H1 (cell line): ENCODE results near the gene DEDD2. TPM values are rescaled to one million over a fixed set of nuclear protein-coding genes. Genes with fewer than 3 reads are reported as not detected.

Experiments
- CTCF ChIA-PET: fragments of 300-600 bp; sonication (Branson Sonifier 250); formaldehyde crosslinking; loops from one replicate; lab custom pipeline; 2021; ENCODE audit not compliant: partially characterized antibody; lab: Charles Lee
- POLR2A ChIA-PET: fragments of 300-600 bp; sonication (Branson Sonifier 250); formaldehyde crosslinking; loops from one replicate; lab custom pipeline; 2021; ENCODE audit warnings: inconsistent platforms; ENCODE audit not compliant: partially characterized antibody; lab: Charles Lee
- DNase-seq, 2 experiments: peaks; one replicate each; pipeline versions ENCODE4 v3.0.0 to v3.0.0-alpha.2; 2010 to 2022; ENCODE audit warnings: low spot score in 2 of 2, low read depth in 1 of 2, mixed read lengths in 1 of 2
- FAIRE-seq: peaks from 2 replicates; lab custom pipeline; 2011; peaks lifted over from hg19 to GRCh38; lab: Jason Lieb, UNC
- H2AFZ ChIP-seq: 2 replicates; pipeline ENCODE4 v1.8.1; 2012; ENCODE audit warnings: low read length, inconsistent platforms
- H2AK5ac ChIP-seq: 2 replicates; pipeline ENCODE4 v1.6.1; 2013; ENCODE audit warnings: low read depth, low read length
- H2BK120ac ChIP-seq: replicated peaks from 2 replicates; pipeline ENCODE3; 2013; ENCODE audit warnings: low read depth, low read length, inconsistent platforms
- H2BK12ac ChIP-seq: 2 replicates; pipeline ENCODE4 v1.6.1; 2013; ENCODE audit warnings: low read depth, low read length
- H2BK15ac ChIP-seq: 2 replicates; pipeline ENCODE4 v1.6.1; 2013; ENCODE audit warnings: low read length
- H2BK20ac ChIP-seq: 2 replicates; pipeline ENCODE4 v1.6.1; 2013; ENCODE audit warnings: low read length
- H2BK5ac ChIP-seq: 2 replicates; pipeline ENCODE4 v1.6.1; 2013; ENCODE audit warnings: low read depth, low read length
- H3K14ac ChIP-seq: 2 replicates; pipeline ENCODE4 v1.6.1; 2013; ENCODE audit warnings: inconsistent platforms; ENCODE audit not compliant: insufficient read length
- H3K18ac ChIP-seq: 2 replicates; pipeline ENCODE4 v1.6.1; 2013; ENCODE audit warnings: low read length; ENCODE audit errors: extremely low read depth
- H3K23ac ChIP-seq: 2 replicates; pipeline ENCODE4 v1.6.1; 2013; ENCODE audit warnings: inconsistent platforms; ENCODE audit not compliant: insufficient read length
- H3K23me2 ChIP-seq: 2 replicates; pipeline ENCODE4 v1.6.1; 2013; ENCODE audit warnings: low read depth, low read length
- H3K27ac ChIP-seq: 2 replicates; pipeline ENCODE4 v1.6.1; 2011; ENCODE audit warnings: low read depth, low read length, inconsistent platforms
- H3K27me3 ChIP-seq, 4 experiments: replicated peaks in 1 of 4; 1 replicate in 1 of 4; 2 replicates in 3 of 4; pipeline versions ENCODE4 v1.6.1 to v1.8.1; 2011 to 2013; ENCODE audit warnings: low read length in 3 of 4, mild to moderate bottlenecking in 3 of 4, inconsistent platforms in 2 of 4, mixed read lengths in 2 of 4, moderate library complexity in 1 of 4; ENCODE audit not compliant: control insufficient read depth in 3 of 4, insufficient read depth in 3 of 4; ENCODE audit errors: extremely low read depth in 1 of 4
- H3K36me3 ChIP-seq, 4 experiments: 2 replicates each; pipeline versions ENCODE4 v1.6.1 to v1.8.1; 2011 to 2013; ENCODE audit warnings: mild to moderate bottlenecking in 4 of 4, low read length in 3 of 4, moderate library complexity in 2 of 4, control low read depth in 1 of 4, inconsistent platforms in 1 of 4; ENCODE audit not compliant: insufficient read depth in 4 of 4, control insufficient read depth in 2 of 4
- H3K4ac ChIP-seq: replicated peaks from 2 replicates; pipeline ENCODE3; 2013; ENCODE audit warnings: low read length, low read depth, mixed read lengths, inconsistent platforms; ENCODE audit not compliant: insufficient read length
- H3K4me1 ChIP-seq, 4 experiments: replicated peaks in 1 of 4; 1 replicate in 1 of 4; 2 replicates in 3 of 4; pipeline versions ENCODE4 v1.6.1 to v1.8.1; 2011 to 2013; ENCODE audit warnings: low read length in 3 of 4, inconsistent platforms in 2 of 4, mixed read lengths in 1 of 4; ENCODE audit not compliant: insufficient read depth in 4 of 4, control insufficient read depth in 3 of 4
- H3K4me2 ChIP-seq, 2 experiments: 2 replicates each; pipeline versions ENCODE4 v1.6.1 to v1.8.1; 2011 to 2013; ENCODE audit warnings: low read depth in 2 of 2, low read length in 2 of 2, control low read depth in 1 of 2, inconsistent platforms in 1 of 2, mild to moderate bottlenecking in 1 of 2; ENCODE audit not compliant: insufficient read depth in 1 of 2
- H3K4me3 ChIP-seq, 4 experiments: fragments of 200-600, 300-600 bp in 1 of 4; sonication (generic), shearing (Covaris generic), sonication (Bioruptor Twin) in 1 of 4; 2 replicates each; pipeline versions ENCODE4 v1.5.1 to v1.8.1; 2011 to 2016; ENCODE audit warnings: low read length in 4 of 4, low read depth in 3 of 4, control low read depth in 2 of 4, inconsistent platforms in 2 of 4, mild to moderate bottlenecking in 2 of 4, mixed read lengths in 1 of 4, moderate library complexity in 1 of 4; ENCODE audit not compliant: insufficient read depth in 2 of 4; ENCODE audit errors: extremely low read depth in 1 of 4
- H3K56ac ChIP-seq: replicated peaks from 2 replicates; pipeline ENCODE3; 2013; ENCODE audit warnings: low read depth, mild to moderate bottlenecking, mixed read lengths, low read length, inconsistent platforms; ENCODE audit not compliant: insufficient read length
- H3K79me1 ChIP-seq: 2 replicates; pipeline ENCODE4 v1.6.1; 2013; ENCODE audit warnings: low read depth, low read length, control low read depth
- H3K79me2 ChIP-seq, 2 experiments: 2 replicates each; pipeline versions ENCODE4 v1.6.1 to v1.8.1; 2012 to 2013; ENCODE audit warnings: low read length in 2 of 2, mild to moderate bottlenecking in 2 of 2, inconsistent platforms in 1 of 2; ENCODE audit not compliant: insufficient read depth in 2 of 2, control insufficient read depth in 1 of 2
- H3K9ac ChIP-seq, 4 experiments: replicated peaks in 1 of 4; 1 replicate in 1 of 4; 2 replicates in 3 of 4; pipeline versions ENCODE4 v1.6.1 to v1.8.1; 2011 to 2013; ENCODE audit warnings: low read depth in 3 of 4, low read length in 3 of 4, control low read depth in 2 of 4, mild to moderate bottlenecking in 2 of 4, moderate library complexity in 2 of 4, inconsistent platforms in 1 of 4; ENCODE audit errors: extremely low read depth in 1 of 4
- H3K9me3 ChIP-seq, 2 experiments: 2 replicates each; pipeline versions ENCODE4 v1.6.1 to v1.8.1; 2012 to 2013; ENCODE audit warnings: mild to moderate bottlenecking in 2 of 2, moderate library complexity in 2 of 2, control low read depth in 1 of 2, inconsistent platforms in 1 of 2, low read depth in 1 of 2, low read length in 1 of 2, mixed read lengths in 1 of 2; ENCODE audit not compliant: insufficient read depth in 2 of 2
- H4K20me1 ChIP-seq, 2 experiments: replicated peaks in 1 of 2; 2 replicates each; pipeline versions ENCODE3 to v1.8.1; 2011 to 2013; ENCODE audit warnings: inconsistent platforms in 2 of 2, low read length in 2 of 2, mild to moderate bottlenecking in 1 of 2; ENCODE audit not compliant: insufficient read depth in 2 of 2, control insufficient read depth in 1 of 2
- H4K5ac ChIP-seq: 2 replicates; pipeline ENCODE4 v1.6.1; 2013; ENCODE audit warnings: low read length, low read depth, mixed read lengths, inconsistent platforms; ENCODE audit not compliant: insufficient read length
- H4K8ac ChIP-seq: 2 replicates; pipeline ENCODE4 v1.8.0; 2013; ENCODE audit warnings: mild to moderate bottlenecking, moderate library complexity, low read length, inconsistent platforms; ENCODE audit not compliant: insufficient read depth; ENCODE audit errors: extremely low read depth
- H4K91ac ChIP-seq: replicated peaks from 2 replicates; pipeline ENCODE3; 2013; ENCODE audit warnings: low read length, mixed read lengths, inconsistent platforms; ENCODE audit not compliant: insufficient read length
- EP300 ChIP-seq, 2 experiments: IDR thresholded peaks; 1 replicate in 1 of 2; 2 replicates in 1 of 2; pipeline ENCODE4 v1.6.1; 2011 to 2012; ENCODE audit warnings: low read depth in 2 of 2, low read length in 2 of 2, mild to moderate bottlenecking in 2 of 2, borderline replicate concordance in 1 of 2, inconsistent platforms in 1 of 2, moderate library complexity in 1 of 2
- HDAC6 ChIP-seq: IDR thresholded peaks from one replicate; pipeline ENCODE4 v1.7.1; 2012; ENCODE audit warnings: low read depth, mild to moderate bottlenecking, inconsistent platforms, low read length, moderate library complexity
- RBBP5 ChIP-seq: IDR thresholded peaks from 2 replicates; pipeline ENCODE4 v1.7.1; 2012; ENCODE audit warnings: low read depth, mild to moderate bottlenecking, inconsistent platforms, low read length, moderate library complexity, borderline replicate concordance
- WGBS, 2 experiments: shearing (Covaris generic) in 1 of 2; methylation state at CpG; one replicate each; pipeline versions ENCODE4 v1.1.6 to v1.1.7; 2013 to 2015; ENCODE audit warnings: low lambda C conversion rate in 2 of 2, mixed read lengths in 2 of 2, inconsistent platforms in 1 of 2, low coverage in 1 of 2, missing lambda C conversion rate in 1 of 2; ENCODE audit not compliant: insufficient replicate concordance in 2 of 2, insufficient coverage in 1 of 2, insufficient read length in 1 of 2; ENCODE audit errors: extremely low coverage in 1 of 2, missing lambda C conversion rate in 1 of 2; 5-methylcytosine and 5-hydroxymethylcytosine counted together
- polyA plus RNA-seq, 7 experiments: library from polyadenylated mRNA; depleted of rRNA in 3 of 7; stranded (reverse) in 5 of 7; unstranded in 2 of 7; fragments of >200 nt in 5 of 7; fragments of 200-250 nt in 2 of 7; gene quantifications; 1 replicate in 5 of 7; 2 replicates in 1 of 7; 4 replicates in 1 of 7; pipeline versions ENCODE4 v1.2.1 to v1.2.3, GENCODE V29; 2011 to 2013; ENCODE audit warnings: missing spikeins in 2 of 7, mixed read lengths in 2 of 7
- total RNA-seq: library from RNA; stranded (reverse); fragmentation: NEBNext Ultra II Directional; extraction: Animal tissue kit (Norgen Biotek cat#: 25700); gene quantifications from 2 replicates; pipeline ENCODE4 v1.2.1, GENCODE V29; 2021

The DEDD2 gene
- total and polyA plus RNA-seq, 2 of the 8 experiments (the other 6 are each of a cell fraction or from before 2014, with no cell fraction given) = 37.8 to 65.0 TPM

GRCh38 chr19:42233106-42233505 is 15.6 kb upstream of the DEDD2 start:
- no peak overlapping the region for H3K14ac ChIP-seq
- peaks cover 3% of the 10 kb centered on the region for H3K79me1 ChIP-seq
- no peak overlapping the region for H4K5ac ChIP-seq
- H2AFZ ChIP-seq = no peak overlapping the region
- no peaks in the 10 kb centered on the region for H3K79me2 ChIP-seq
- no peak overlapping the region for H2AK5ac ChIP-seq
- no peak overlapping the region for H3K4ac ChIP-seq
- H4K91ac ChIP-seq = no peak overlapping the region
- H2BK5ac ChIP-seq = no peak overlapping the region
- no peak overlapping the region for H3K56ac ChIP-seq
- FAIRE-seq (no peak), DNase-seq (no peak)
- no peak overlapping the region for H3K27ac ChIP-seq
- no peak overlapping the region for H3K4me3 ChIP-seq
- no peak overlapping the region for H2BK120ac ChIP-seq
- no peak overlapping the region for H2BK12ac ChIP-seq
- no peak overlapping the region for H2BK20ac ChIP-seq
- no peaks in the 10 kb centered on the region for H3K27me3 ChIP-seq
- no peaks in the 10 kb centered on the region for H3K9me3 ChIP-seq
- ChIA-PET POLR2A (interaction anchor here (1.4 to 4.5 kb wide), 5 partner anchors 10 to 69 kb away, joined by 4 to 21 read pairs (median 7); partner anchors contain the start of genes PAFAH1B3, PRR19 and ZNF526), CTCF (interaction anchor here (1.1 kb wide), 3 partner anchors 13 to 108 kb away, joined by 3 read pairs; no protein-coding TSS in a partner anchor)
- WGBS, 2 experiments = 87% methylated on average over 7 of the region's 7 CpGs; no CpG with 5 or more reads in 1 of the 2 experiments
- H3K18ac ChIP-seq = no peak overlapping the region
- no peaks in the 10 kb centered on the region for H3K4me1 ChIP-seq
- H3K36me3 ChIP-seq = peaks cover 8 to 57% (median 34%) of the 10 kb centered on the region in 4 experiments; a peak in 6 of 8 replicates
- no peak overlapping the region for H3K9ac ChIP-seq
- H3K23ac ChIP-seq = no peak overlapping the region
- H3K4me2 ChIP-seq = no peak overlapping the region
- no peak overlapping the region for H4K8ac ChIP-seq
- H3K23me2 ChIP-seq = no peaks in the 10 kb centered on the region
- H2BK15ac ChIP-seq = no peak overlapping the region
- peaks cover 13 to 33% of the 10 kb centered on the region in 2 experiments for H4K20me1 ChIP-seq
- no peak for TF ChIP-seq HDAC6
- no peak for TF ChIP-seq RBBP5
- TF ChIP-seq EP300 (IDR thresholded peaks at IDR 0.05; ENCODE audit: borderline replicate concordance in 1 of 2, low read depth in 2 of 2, low read length in 2 of 2) = no peak
